GM12891 (cell line): Measurements from ENCODE around the gene ABHD6.

Experiments used
- DNase-seq: peaks from one replicate; pipeline ENCODE4 v3.0.0; 2011; ENCODE audit warnings: low spot score; ENCODE audit not compliant: insufficient read length
- FAIRE-seq: peaks from 2 replicates; lab custom pipeline; 2011; peaks lifted over from hg19 to GRCh38; lab: Jason Lieb, UNC
- PAX5 ChIP-seq: IDR thresholded peaks from 2 replicates; pipeline ENCODE4 v1.6.1; 2011; ENCODE audit warnings: low read length, moderate library complexity, mild to moderate bottlenecking; ENCODE audit not compliant: insufficient read depth, severe bottlenecking
- POLR2A ChIP-seq: IDR thresholded peaks from 2 replicates; pipeline ENCODE4 v1.6.1; 2011; ENCODE audit warnings: low read depth, low read length, control low read depth
- POLR2AphosphoS5 ChIP-seq: IDR thresholded peaks from 2 replicates; pipeline ENCODE4 v1.6.1; 2011; ENCODE audit warnings: low read depth, low read length, control low read depth
- POU2F2 ChIP-seq: IDR thresholded peaks from 2 replicates; pipeline ENCODE4 v1.6.1; 2011; ENCODE audit warnings: low read depth, mild to moderate bottlenecking, control low read depth, low read length, moderate library complexity
- SPI1 ChIP-seq: IDR thresholded peaks from 2 replicates; pipeline ENCODE4 v1.6.1; 2011; ENCODE audit warnings: low read depth, low read length, control low read depth
- TAF1 ChIP-seq: IDR thresholded peaks from 2 replicates; pipeline ENCODE4 v1.6.1; 2011; ENCODE audit warnings: low read depth, low read length, control low read depth

The ABHD6 gene

GRCh38 chr3:58296269-58296668, 58.7 kb downstream of the ABHD6 start:
- DNase-seq (no peak), FAIRE-seq (no peak)

GRCh38 chr3:58296843-58297242, 59.3 kb downstream of the ABHD6 start:
- FAIRE-seq (no peak), DNase-seq (no peak)
- TF ChIP-seq PAX5: no peak
- TF ChIP-seq SPI1: no peak
- TF ChIP-seq POU2F2: no peak
- no peak for TF ChIP-seq POLR2A
- no peak for TF ChIP-seq TAF1
- TF ChIP-seq POLR2AphosphoS5: no peak

More at GRCh38 chr3:58296269-58296668, 58.7 kb downstream of the ABHD6 start:
- TF ChIP-seq POU2F2 (no peak), SPI1 (no peak), POLR2A (no peak), POLR2AphosphoS5 (no peak), TAF1 (no peak), PAX5 (no peak)

- TF ChIP-seq SPI1 (no peak), TAF1 (no peak), PAX5 (no peak), POLR2AphosphoS5 (no peak), POLR2A (no peak), POU2F2 (no peak)
- FAIRE-seq (no peak), DNase-seq (no peak)
Observed at GRCh38 chr3:58298190-58298589, 60.6 kb downstream of the ABHD6 start.

- FAIRE-seq: no peak
- TF ChIP-seq POU2F2 (no peak), TAF1 (no peak), POLR2AphosphoS5 (no peak), PAX5 (no peak)
- DNase-seq: no peak
Observed at GRCh38 chr3:58299075-58299474, 61.5 kb downstream of the ABHD6 start.

- no peak for DNase-seq
- no peak for FAIRE-seq
- no peak for TF ChIP-seq POLR2A
- TF ChIP-seq POLR2AphosphoS5: no peak
- no peak for TF ChIP-seq PAX5
- no peak for TF ChIP-seq TAF1
- TF ChIP-seq SPI1: no peak
- TF ChIP-seq POU2F2: no peak
Observed at GRCh38 chr3:58299839-58300516, 62.4 kb downstream of the ABHD6 start.

- DNase-seq (peak; percentile 88), FAIRE-seq (peak; percentile 97)
- peak; percentile 98 for TF ChIP-seq PAX5
- no peak for TF ChIP-seq SPI1
- TF ChIP-seq POLR2A: peak; percentile 81
- peak; percentile 75; the same call in 1 of the 2 replicates for TF ChIP-seq POLR2AphosphoS5
- peak; percentile 75 for TF ChIP-seq TAF1
- peak; percentile 76; the same call in 1 of the 2 replicates for TF ChIP-seq POU2F2
Observed at GRCh38 chr3:58305882-58306711, 68.5 kb downstream of the ABHD6 start, which contains the start of the genes HTD2 and RPP14. Gene HTD2 (plus strand): TSS chr3:58306520. CDS start chr3:58317614, 11,094 bp downstream. Gene RPP14 (plus strand): TSS chr3:58306245. CDS start chr3:58310330, 4,085 bp downstream.

- no peak for DNase-seq
- peak; percentile 20 for FAIRE-seq
- TF ChIP-seq POU2F2 (no peak), PAX5 (no peak), TAF1 (no peak), SPI1 (no peak), POLR2A (no peak), POLR2AphosphoS5 (no peak)
Observed at GRCh38 chr3:58307639-58308215, 70.1 kb downstream of the ABHD6 start.

- DNase-seq: no peak
- TF ChIP-seq POLR2AphosphoS5 (0 out of 2 replicates have a peak, but pooled peaks have one; percentile 21), POU2F2 (no peak)
- FAIRE-seq: no peak
Observed at GRCh38 chr3:58308728-58309127, 71.1 kb downstream of the ABHD6 start.

GRCh38 chr3:58317811-58318210, 80.2 kb downstream of the ABHD6 start:
- TF ChIP-seq POU2F2 (no peak), TAF1 (no peak), SPI1 (no peak), POLR2A (no peak), POLR2AphosphoS5 (no peak), PAX5 (no peak)
- DNase-seq (no peak), FAIRE-seq (no peak)
